B cell (primary cell): ENCODE measurements around the gene PRR16. TPM values are rescaled to one million over a fixed set of nuclear protein-coding genes. Genes with fewer than 3 reads are reported as not detected.
A peak's percentile ranks its signal among the peaks of the same experiment; 100 is the strongest.

Experiments used
- ATAC-seq: fragments of 200-7000 bp; cut with Tn5 transposase; one replicate; pipeline ENCODE4 v1.10.0; 2021; ENCODE audit warnings: low read depth, mild to moderate bottlenecking, moderate number of reproducible peaks, moderate library complexity
- CTCF ChIA-PET: fragments of 350-600 bp; sonication (Branson Sonifier 250); formaldehyde crosslinking; loops from one replicate; lab custom pipeline; 2021; ENCODE audit warnings: antibody characterized with exemption, inconsistent platforms; lab: Charles Lee
- POLR2A ChIA-PET: fragments of 350-600 bp; sonication (Branson Sonifier 250); formaldehyde crosslinking; loops from one replicate; lab custom pipeline; 2021; ENCODE audit warnings: antibody characterized with exemption; lab: Charles Lee
- DNase-seq: peaks from one replicate; pipeline ENCODE4 v3.0.0; 2013
- H2AFZ ChIP-seq: 2 replicates; pipeline ENCODE4 v1.6.1; 2012; ENCODE audit warnings: mild to moderate bottlenecking, low read depth, low read length; ENCODE audit not compliant: insufficient read depth, poor library complexity, severe bottlenecking
- H3K27ac ChIP-seq, 2 donors: 1 replicate in 1 of 2; 2 replicates in 1 of 2; pipeline ENCODE4 v1.5.1; 2012 to 2013; ENCODE audit warnings: low read length in 2 of 2, mild to moderate bottlenecking in 2 of 2, moderate library complexity in 1 of 2
- H3K27me3 ChIP-seq, 4 experiments: fragments of 200-600 bp in 1 of 4; sonication (generic) in 1 of 4; replicated peaks in 1 of 4; 1 replicate in 2 of 4; 2 replicates in 2 of 4; pipeline versions ENCODE4 v1.6.1 to v1.7.0; 2013 to 2016; ENCODE audit warnings: low read length in 3 of 4, mild to moderate bottlenecking in 2 of 4, mixed read lengths in 1 of 4, moderate library complexity in 1 of 4; ENCODE audit not compliant: insufficient read depth in 4 of 4, control insufficient read depth in 3 of 4; ENCODE audit errors: control extremely low read depth in 1 of 4
- H3K36me3 ChIP-seq, 2 experiments: replicated peaks in 1 of 2; 1 replicate in 1 of 2; 2 replicates in 1 of 2; pipeline versions ENCODE4 v1.6.1 to v1.7.1; 2013; ENCODE audit warnings: low read length in 1 of 2; ENCODE audit not compliant: insufficient read depth in 2 of 2, control insufficient read depth in 1 of 2; ENCODE audit errors: control extremely low read depth in 1 of 2, extremely low read depth in 1 of 2
- H3K4me1 ChIP-seq, 2 donors: fragments of 200-600 bp in 1 of 2; sonication (generic) in 1 of 2; 1 replicate in 1 of 2; 2 replicates in 1 of 2; pipeline versions ENCODE4 v1.5.1 to v1.6.1; 2013 to 2017; ENCODE audit warnings: low read length in 2 of 2; ENCODE audit not compliant: control insufficient read depth in 2 of 2, insufficient read depth in 2 of 2
- H3K4me2 ChIP-seq: replicated peaks from 2 replicates; pipeline ENCODE3; 2012; ENCODE audit warnings: mild to moderate bottlenecking, low read depth, low read length; ENCODE audit not compliant: poor library complexity, severe bottlenecking
- H3K4me3 ChIP-seq, 5 experiments: fragments of 200-600 bp in 1 of 5; sonication (generic) in 1 of 5; 1 replicate in 3 of 5; 2 replicates in 2 of 5; pipeline versions ENCODE4 v1.5.1 to v1.7.0; 2011 to 2016; ENCODE audit warnings: low read length in 4 of 5, mild to moderate bottlenecking in 4 of 5, low read depth in 2 of 5, control low read depth in 1 of 5, moderate library complexity in 1 of 5; ENCODE audit not compliant: insufficient read depth in 1 of 5; ENCODE audit errors: control extremely low read depth in 1 of 5, extremely low read depth in 1 of 5
- H3K79me2 ChIP-seq: fragments of 200-600 bp; sonication (generic); one replicate; pipeline ENCODE4 v1.6.0; 2016; ENCODE audit warnings: low read length; ENCODE audit not compliant: control insufficient read depth, insufficient read depth
- H3K9ac ChIP-seq: fragments of 200-600 bp; sonication (generic); 2 replicates; pipeline ENCODE4 v1.6.1; 2017; ENCODE audit warnings: mild to moderate bottlenecking, low read length, moderate library complexity
- H3K9me3 ChIP-seq, 3 donors: one replicate each; pipeline versions ENCODE4 v1.6.1 to v1.7.1; 2013; ENCODE audit warnings: low read length in 2 of 3; ENCODE audit not compliant: control insufficient read depth in 2 of 3, insufficient read depth in 1 of 3; ENCODE audit errors: control extremely low read depth in 1 of 3
- H4K20me1 ChIP-seq: 2 replicates; pipeline ENCODE4 v1.6.0; 2012; ENCODE audit warnings: mild to moderate bottlenecking, low read length; ENCODE audit not compliant: insufficient read depth, control insufficient read depth, poor library complexity, severe bottlenecking
- H3K27ac Mint-ChIP-seq: one replicate; pipeline ENCODE4 v1.8.0; 2021; ENCODE audit warnings: mixed read lengths
- H3K27me3 Mint-ChIP-seq: one replicate; pipeline ENCODE4 v1.8.0; 2021; ENCODE audit warnings: mixed read lengths
- H3K4me1 Mint-ChIP-seq: one replicate; pipeline ENCODE4 v1.8.0; 2021; ENCODE audit warnings: mixed read lengths
- H3K4me3 Mint-ChIP-seq: one replicate; pipeline ENCODE4 v1.8.0; 2021; ENCODE audit warnings: mixed read lengths
- H3K9me3 Mint-ChIP-seq: one replicate; pipeline ENCODE4 v1.8.0; 2022; ENCODE audit warnings: mixed read lengths; ENCODE audit not compliant: insufficient read depth
- EZH2 ChIP-seq: IDR thresholded peaks from 2 replicates; pipeline ENCODE4 v1.6.1; 2012; ENCODE audit warnings: borderline replicate concordance, low read depth, mild to moderate bottlenecking, moderate library complexity, low read length; ENCODE audit not compliant: insufficient read depth, poor library complexity, severe bottlenecking
- WGBS: methylation state at CpG from one replicate; pipeline ENCODE4 v1.1.5; 2013; ENCODE audit warnings: missing lambda C conversion rate; ENCODE audit not compliant: insufficient coverage; 5-methylcytosine and 5-hydroxymethylcytosine counted together
- intact Hi-C: fragments of 100-400 bp; cut with micrococcal nuclease; formaldehyde crosslinking; loops from one replicate; pipeline ENCODE4 v1.10.0; 2022
- polyA plus RNA-seq: library from polyadenylated mRNA; depleted of rRNA; stranded (reverse); fragments of >200 nt; gene quantifications from 2 replicates; pipeline ENCODE4 v1.2.3, GENCODE V29; 2012
- total RNA-seq, 2 donors: library from RNA; stranded (reverse); fragments of 120-200 nt in 1 of 2; gene quantifications; 1 replicate in 1 of 2; 2 replicates in 1 of 2; pipeline versions ENCODE4 v1.2.3 to v1.2.4, GENCODE V29; 2013 to 2022
- TF ChIP-seq, protein P1 (sequence below): fragments of 200-600 bp; IDR thresholded peaks from one replicate; pipeline ENCODE4 v1.8.0; 2022; ENCODE audit warnings: antibody characterized with exemption, mild to moderate bottlenecking

The PRR16 gene
- total and polyA plus RNA-seq, 2 donors (not counting 1 experiment from before 2014, with no cell fraction given): 0.16 TPM; not detected in 1

DNA sequence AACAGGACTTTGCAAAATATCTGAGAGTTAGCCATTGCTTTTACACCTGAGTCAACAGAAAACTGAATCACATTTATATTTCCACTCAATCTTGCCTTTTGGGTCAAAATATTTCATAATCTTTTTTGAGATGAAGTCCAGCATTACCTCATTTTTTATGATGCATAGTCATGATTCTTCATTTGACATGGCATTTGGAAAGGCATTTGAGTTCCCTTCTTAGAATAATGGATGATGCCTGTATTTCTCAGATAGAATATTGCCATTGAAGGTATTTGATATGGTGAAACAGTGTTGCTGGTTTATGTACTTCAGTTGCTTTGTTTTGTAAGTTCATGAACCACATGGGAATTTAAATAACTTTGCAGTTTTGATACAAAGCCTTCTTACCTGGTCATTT is 180.4 kb downstream of the PRR16 start:
- H3K79me2 ChIP-seq: no peaks in the 10 kb centered on the region
- H3K27ac ChIP-seq: no peak overlapping the region
- intact Hi-C loops: no loop called here
- no peak for TF ChIP-seq EZH2
- TF ChIP-seq, protein P1, sequence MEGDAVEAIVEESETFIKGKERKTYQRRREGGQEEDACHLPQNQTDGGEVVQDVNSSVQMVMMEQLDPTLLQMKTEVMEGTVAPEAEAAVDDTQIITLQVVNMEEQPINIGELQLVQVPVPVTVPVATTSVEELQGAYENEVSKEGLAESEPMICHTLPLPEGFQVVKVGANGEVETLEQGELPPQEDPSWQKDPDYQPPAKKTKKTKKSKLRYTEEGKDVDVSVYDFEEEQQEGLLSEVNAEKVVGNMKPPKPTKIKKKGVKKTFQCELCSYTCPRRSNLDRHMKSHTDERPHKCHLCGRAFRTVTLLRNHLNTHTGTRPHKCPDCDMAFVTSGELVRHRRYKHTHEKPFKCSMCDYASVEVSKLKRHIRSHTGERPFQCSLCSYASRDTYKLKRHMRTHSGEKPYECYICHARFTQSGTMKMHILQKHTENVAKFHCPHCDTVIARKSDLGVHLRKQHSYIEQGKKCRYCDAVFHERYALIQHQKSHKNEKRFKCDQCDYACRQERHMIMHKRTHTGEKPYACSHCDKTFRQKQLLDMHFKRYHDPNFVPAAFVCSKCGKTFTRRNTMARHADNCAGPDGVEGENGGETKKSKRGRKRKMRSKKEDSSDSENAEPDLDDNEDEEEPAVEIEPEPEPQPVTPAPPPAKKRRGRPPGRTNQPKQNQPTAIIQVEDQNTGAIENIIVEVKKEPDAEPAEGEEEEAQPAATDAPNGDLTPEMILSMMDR: no peak
- ATAC-seq (no peak), DNase-seq (no peak)
- H3K36me3 ChIP-seq: no peaks in the 10 kb centered on the region
- no peak overlapping the region for H3K4me3 ChIP-seq
- H3K27me3 ChIP-seq: no peaks in the 10 kb centered on the region
- H3K9ac ChIP-seq: no peak overlapping the region
- H2AFZ ChIP-seq: no peak overlapping the region
- Mint-ChIP-seq H3K4me1 (no peaks in the 10 kb centered on the region), H3K9me3 (no peaks in the 10 kb centered on the region), H3K27me3 (no peaks in the 10 kb centered on the region), H3K4me3 (no peak overlapping the region), H3K27ac (no peak overlapping the region)
- ChIA-PET CTCF (no interaction called here), POLR2A (no interaction called here)
- no peaks in the 10 kb centered on the region for H4K20me1 ChIP-seq
- H3K4me2 ChIP-seq: no peak overlapping the region
- no peaks in the 10 kb centered on the region for H3K4me1 ChIP-seq
- no peaks in the 10 kb centered on the region for H3K9me3 ChIP-seq

DNA sequence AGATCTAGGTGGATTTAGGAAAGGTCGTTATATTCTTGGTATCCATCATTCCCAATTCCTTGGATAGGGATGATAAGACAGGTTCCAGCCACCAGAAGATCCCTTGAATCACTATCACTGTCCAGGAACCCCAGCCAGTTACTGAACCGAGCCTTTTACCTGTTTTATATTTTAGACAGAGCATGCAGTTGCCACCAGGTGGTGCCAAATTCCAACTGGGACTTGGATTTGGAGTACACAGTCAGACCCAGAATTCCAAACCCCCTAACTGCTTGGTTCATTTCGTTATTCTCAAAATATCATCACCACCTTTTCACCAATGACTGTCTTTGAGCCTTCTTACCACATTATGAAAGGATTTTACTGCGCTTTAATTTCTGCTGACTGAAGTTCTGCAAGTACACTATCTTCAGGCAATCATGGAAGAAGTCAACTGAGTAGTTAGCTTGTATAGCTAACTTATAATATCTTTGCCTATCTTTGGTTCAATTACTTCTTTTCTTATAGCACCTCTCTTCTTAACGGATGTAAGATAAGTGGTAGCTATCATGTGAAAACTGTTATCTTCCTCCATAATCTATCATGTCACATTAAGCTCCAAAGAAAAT is 191.8 kb downstream of the PRR16 start:
- no peaks in the 10 kb centered on the region for H3K4me1 Mint-ChIP-seq
- Histone ChIP-seq H3K36me3 (no peaks in the 10 kb centered on the region), H3K4me2 (no peak overlapping the region), H3K9ac (no peak overlapping the region), H3K4me3 (no peak overlapping the region), H3K9me3 (no peaks in the 10 kb centered on the region), H2AFZ (no peak overlapping the region), H3K79me2 (no peaks in the 10 kb centered on the region), H4K20me1 (no peaks in the 10 kb centered on the region), H3K4me1 (no peaks in the 10 kb centered on the region), H3K27ac (no peak overlapping the region), H3K27me3 (no peaks in the 10 kb centered on the region)
- H3K27ac Mint-ChIP-seq: no peak overlapping the region
- ATAC-seq (no peak), DNase-seq (peak; percentile 5)
- 79% methylated on average over 3 of the region's 5 CpGs for WGBS
- ChIA-PET POLR2A (no interaction called here), CTCF (interaction anchor here (0.5 to 0.7 kb wide), 2 partner anchors 1317 to 1446 kb away, joined by 3 to 4 read pairs; no protein-coding TSS in a partner anchor)
- TF ChIP-seq, protein P1: peak; percentile 40
- TF ChIP-seq EZH2: no peak
- H3K27me3 Mint-ChIP-seq: no peaks in the 10 kb centered on the region
- H3K4me3 Mint-ChIP-seq: no peak overlapping the region
- H3K9me3 Mint-ChIP-seq: no peaks in the 10 kb centered on the region
- intact Hi-C loops: no loop called here
